Measurements from ENCODE around the gene TMEM52. TPM values are rescaled to one million over a fixed set of nuclear protein-coding genes. Genes with fewer than 3 reads are reported as not detected.

TMEM52 gene
- total and polyA plus RNA-seq, 9 donors = 0.42 to 3.3 (median 2.3) TPM

DNA sequence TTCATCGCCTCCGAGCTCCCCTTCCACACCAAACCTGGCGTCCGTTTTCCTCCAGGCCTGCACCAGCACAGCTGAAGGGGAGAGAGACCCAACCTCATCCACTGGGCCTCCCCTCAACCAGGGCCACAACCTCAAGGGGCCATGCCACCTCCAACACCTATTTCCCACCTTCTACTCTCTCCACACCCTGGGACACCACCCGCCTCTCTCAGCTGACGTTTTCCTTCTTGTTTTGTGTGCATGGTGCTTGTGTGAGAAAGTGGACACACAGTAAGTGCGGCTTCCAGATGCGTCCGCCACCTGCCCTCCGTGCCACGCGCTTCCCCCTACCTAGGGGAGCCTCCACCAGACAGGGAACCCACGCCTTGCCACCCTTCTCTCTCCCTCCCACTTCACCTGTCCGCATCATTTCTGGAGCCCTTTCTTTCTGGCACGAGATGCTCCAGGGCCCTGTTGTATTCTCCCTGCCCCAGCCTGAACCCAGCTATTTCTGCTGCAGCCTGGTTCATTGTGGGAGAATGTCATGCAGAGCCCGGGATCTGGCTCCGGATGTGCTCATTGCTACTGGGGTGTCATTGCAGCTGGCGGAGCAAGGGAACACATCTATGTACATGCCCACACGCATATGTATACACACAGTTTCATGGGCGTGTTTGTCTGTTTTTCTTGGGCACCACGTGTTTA lies 26.9 kb downstream of the TMEM52 start:
- H3K4me3 ChIP-seq = peak overlapping the region; percentile 82
- 41 to 55% (median 50%) methylated on average over 21 of the region's 21 CpGs for WGBS, 3 donors
- H3K36me3 ChIP-seq = no peaks in the 10 kb centered on the region
- H3K9me3 ChIP-seq = no peaks in the 10 kb centered on the region
- H3K27ac ChIP-seq = peak overlapping the region; percentile 92 to 95
- DNase-seq = peak in 1 of 5 donors; percentile 25
- peaks cover 23% of the 10 kb centered on the region for H3K4me1 ChIP-seq (ENCODE audit: insufficient read depth)
- TF ChIP-seq, protein P1, sequence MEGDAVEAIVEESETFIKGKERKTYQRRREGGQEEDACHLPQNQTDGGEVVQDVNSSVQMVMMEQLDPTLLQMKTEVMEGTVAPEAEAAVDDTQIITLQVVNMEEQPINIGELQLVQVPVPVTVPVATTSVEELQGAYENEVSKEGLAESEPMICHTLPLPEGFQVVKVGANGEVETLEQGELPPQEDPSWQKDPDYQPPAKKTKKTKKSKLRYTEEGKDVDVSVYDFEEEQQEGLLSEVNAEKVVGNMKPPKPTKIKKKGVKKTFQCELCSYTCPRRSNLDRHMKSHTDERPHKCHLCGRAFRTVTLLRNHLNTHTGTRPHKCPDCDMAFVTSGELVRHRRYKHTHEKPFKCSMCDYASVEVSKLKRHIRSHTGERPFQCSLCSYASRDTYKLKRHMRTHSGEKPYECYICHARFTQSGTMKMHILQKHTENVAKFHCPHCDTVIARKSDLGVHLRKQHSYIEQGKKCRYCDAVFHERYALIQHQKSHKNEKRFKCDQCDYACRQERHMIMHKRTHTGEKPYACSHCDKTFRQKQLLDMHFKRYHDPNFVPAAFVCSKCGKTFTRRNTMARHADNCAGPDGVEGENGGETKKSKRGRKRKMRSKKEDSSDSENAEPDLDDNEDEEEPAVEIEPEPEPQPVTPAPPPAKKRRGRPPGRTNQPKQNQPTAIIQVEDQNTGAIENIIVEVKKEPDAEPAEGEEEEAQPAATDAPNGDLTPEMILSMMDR (IDR thresholded peaks at IDR 0.05) = no peak
- TF ChIP-seq EP300 (IDR thresholded peaks at IDR 0.05) (no peak), POLR2A (IDR thresholded peaks at IDR 0.05) (no peak)
- H3K27me3 ChIP-seq = no peaks in the 10 kb centered on the region
- intact Hi-C loops (cut with DNase I) = loop anchor here in 3 of 4 donors (5.0 to 10.0 kb wide), 3 partner anchors 107 to 137 kb away; partner anchors contain the start of gene NADK (in 1 of the 3)

DNA sequence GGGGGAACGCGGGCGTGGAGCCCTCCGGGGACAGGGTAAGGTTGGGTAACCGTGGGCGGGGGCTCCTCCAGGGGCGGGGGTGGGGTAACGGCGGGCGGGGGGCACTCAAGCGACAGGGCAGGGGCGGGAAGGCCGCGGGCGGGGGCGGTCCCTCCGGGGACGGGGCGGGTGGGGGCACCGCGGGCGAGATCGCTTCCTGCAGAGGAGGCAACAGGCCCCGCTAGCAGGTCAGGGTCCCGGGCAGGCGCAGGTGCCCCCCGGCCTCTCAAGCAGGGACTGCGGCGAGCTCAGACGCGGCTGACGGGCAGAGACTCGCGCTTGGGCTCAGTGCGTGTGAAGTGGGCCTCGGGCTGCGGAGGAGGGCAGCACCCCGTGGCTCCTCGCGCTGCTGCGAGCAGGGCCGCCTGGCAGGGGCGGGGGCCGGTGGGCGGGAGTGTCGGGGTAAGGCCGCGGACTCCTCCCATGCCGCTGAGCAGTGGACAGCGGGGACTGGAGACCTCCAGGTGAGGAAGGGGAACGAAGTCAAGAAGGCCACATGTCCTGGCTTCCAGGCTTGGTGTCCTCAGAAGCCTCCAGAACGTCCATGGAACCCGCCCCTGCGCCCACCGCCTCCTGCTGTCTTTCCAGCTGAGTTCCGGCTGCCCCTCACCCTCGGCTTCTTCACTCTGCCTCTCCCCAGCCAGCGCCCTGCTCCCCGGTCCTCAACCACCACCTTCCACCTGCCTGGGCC lies 27.6 kb downstream of the TMEM52 start:
- Histone ChIP-seq H3K9me3 (no peaks in the 10 kb centered on the region), H3K27me3 (no peaks in the 10 kb centered on the region), H3K4me3 (peak overlapping the region; percentile 82), H3K27ac (peak overlapping the region; percentile 92 to 95), H3K36me3 (no peaks in the 10 kb centered on the region), H3K4me1 (ENCODE audit: insufficient read depth) (peaks cover 23% of the 10 kb centered on the region)
- TF ChIP-seq, protein P1 (IDR thresholded peaks at IDR 0.05) = no peak
- TF ChIP-seq POLR2A (IDR thresholded peaks at IDR 0.05) = peak; percentile 5
- 1 to 3% (median 1%) methylated on average over 17 to 57 of the region's 59 CpGs for WGBS, 3 donors
- intact Hi-C loops (cut with DNase I) = loop anchor here (2.0 to 10.0 kb wide), 4 partner anchors 107 to 317 kb away; partner anchors contain the start of genes NADK (in 1 of the 4) and SSU72 (in 1 of the 4)
- DNase-seq = peak; percentile 72 to 84 (median 78)

DNA sequence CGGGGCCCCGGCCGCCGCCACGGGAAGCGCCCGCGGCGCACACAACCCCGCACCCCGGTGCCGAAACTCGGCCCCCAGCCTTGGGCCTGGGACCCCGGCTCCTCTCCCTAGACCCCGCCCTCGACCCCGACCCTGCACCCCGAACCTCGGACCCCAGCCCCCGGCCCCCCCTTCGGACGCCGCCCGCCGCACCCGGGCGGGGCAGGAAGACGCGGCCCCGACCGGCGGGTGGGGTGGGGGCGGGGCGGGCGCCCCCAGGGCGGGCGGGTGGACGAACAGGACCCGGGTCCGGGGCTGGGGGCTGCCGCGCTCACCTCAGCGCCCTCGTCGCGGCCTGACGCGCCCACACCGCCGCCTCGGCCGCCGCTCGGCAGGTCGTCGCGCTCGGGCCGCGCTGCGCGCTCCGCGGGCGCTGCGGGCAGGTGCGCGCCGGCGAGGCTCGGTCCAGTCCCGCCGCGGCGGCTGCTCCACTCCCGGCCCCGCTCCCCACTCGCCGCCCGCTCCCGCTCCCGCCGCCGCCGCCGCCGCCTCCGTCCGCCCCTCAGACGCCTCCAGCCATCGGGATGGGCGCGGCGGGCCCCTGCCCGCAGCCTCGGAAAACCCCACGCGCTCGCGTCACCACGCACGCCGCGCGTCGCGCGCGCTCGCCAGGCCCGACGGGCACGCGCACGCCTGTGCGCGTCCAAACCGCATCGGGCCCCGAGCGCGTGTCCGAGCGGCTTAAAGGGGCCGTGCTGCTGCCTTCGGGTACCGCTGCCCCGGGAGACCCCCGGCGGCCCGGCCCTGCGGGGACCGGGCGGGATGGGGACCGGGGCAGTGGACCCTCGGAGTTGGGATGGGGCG lies 28.4 kb downstream of the TMEM52 start, which contains the start of gene GNB1:
Gene GNB1, minus strand, starts transcription at position 582 of the 843 bp plus-strand sequence. CDS start 65,634 bp downstream, outside the sequence.
- peaks cover 23% of the 10 kb centered on the region for H3K4me1 ChIP-seq (ENCODE audit: insufficient read depth)
- intact Hi-C loops (cut with DNase I) = loop anchor here (2.0 to 10.0 kb wide), 4 partner anchors 106 to 316 kb away; partner anchors contain the start of genes NADK (in 1 of the 4) and SSU72 (in 1 of the 4)
- peak; percentile 86 to 95 (median 90) for DNase-seq
- H3K27ac ChIP-seq = peak within 1 kb of the TSS; percentile 92 to 95
- WGBS, 3 donors = 0 to 1% (median 1%) methylated on average over 16 to 136 of the region's 137 CpGs
- TF ChIP-seq EP300 (IDR thresholded peaks at IDR 0.05) (no peak), POLR2A (IDR thresholded peaks at IDR 0.05) (peak; percentile 78)
- TF ChIP-seq, protein P1 (IDR thresholded peaks at IDR 0.05) = peak in 1 of 3 donors; percentile 7
- no peaks in the 10 kb centered on the region for H3K9me3 ChIP-seq
- H3K36me3 ChIP-seq = no peaks in the 10 kb centered on the region
- no peaks in the 10 kb centered on the region for H3K27me3 ChIP-seq
- H3K4me3 ChIP-seq = peak within 1 kb of the TSS; percentile 82

All from ovary (tissue), 9 donors.